GM19023 (cell line): ENCODE results near the gene AKAP12.
"Not testable (repeated sequence)": the region's sequence is repeated elsewhere in the genome, so short reads cannot be mapped to it uniquely, and the experiment has no call there.

Source experiments
- ATAC-seq: cut with Tn5 transposase; IDR thresholded peaks from one replicate; pipeline ENCODE4 v1.9.1; 2021; ENCODE audit warnings: mild to moderate bottlenecking, moderate library complexity; ENCODE audit not compliant: unreplicated experiment

Gene AKAP12

DNA sequence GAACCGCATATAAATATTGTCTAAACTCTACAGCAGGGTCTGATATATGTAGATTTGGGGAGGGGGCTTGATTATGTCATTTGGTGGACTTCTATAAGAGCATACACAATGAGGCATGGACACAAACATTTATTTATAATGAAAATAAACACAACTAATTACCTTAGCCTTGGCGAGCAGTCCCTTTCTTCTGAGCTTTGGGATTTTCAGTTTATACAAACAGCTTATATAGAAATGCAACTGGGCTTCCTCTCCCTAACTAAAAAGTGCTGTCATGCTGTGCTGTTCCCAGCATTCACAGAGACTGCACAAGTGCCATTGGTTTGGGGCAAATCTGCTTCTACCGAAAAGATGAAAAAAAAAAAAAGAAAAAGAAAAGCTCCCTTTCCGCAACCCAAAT, 69.9 kb downstream of the AKAP12 start:
- no peak for ATAC-seq

DNA sequence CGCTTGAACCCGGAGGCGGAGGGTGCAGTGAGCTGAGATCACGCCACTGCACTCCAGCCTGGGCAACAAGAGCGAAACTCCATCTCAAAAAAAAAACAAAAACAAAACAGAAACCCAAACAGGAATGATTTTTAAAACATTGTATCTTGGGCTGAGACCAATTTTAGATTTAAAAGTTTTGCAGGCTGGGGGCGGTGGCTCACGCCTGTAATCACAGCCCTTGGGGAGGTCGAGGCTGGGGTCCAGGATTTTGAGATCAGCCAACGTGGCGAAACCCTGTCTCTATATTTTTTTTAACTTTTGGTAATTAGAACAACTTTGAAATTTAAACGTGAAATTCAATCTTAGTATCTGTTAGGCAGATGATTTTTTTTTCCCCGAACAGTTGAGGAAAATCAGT, 70.5 kb downstream of the AKAP12 start:
- ATAC-seq = no peak

DNA sequence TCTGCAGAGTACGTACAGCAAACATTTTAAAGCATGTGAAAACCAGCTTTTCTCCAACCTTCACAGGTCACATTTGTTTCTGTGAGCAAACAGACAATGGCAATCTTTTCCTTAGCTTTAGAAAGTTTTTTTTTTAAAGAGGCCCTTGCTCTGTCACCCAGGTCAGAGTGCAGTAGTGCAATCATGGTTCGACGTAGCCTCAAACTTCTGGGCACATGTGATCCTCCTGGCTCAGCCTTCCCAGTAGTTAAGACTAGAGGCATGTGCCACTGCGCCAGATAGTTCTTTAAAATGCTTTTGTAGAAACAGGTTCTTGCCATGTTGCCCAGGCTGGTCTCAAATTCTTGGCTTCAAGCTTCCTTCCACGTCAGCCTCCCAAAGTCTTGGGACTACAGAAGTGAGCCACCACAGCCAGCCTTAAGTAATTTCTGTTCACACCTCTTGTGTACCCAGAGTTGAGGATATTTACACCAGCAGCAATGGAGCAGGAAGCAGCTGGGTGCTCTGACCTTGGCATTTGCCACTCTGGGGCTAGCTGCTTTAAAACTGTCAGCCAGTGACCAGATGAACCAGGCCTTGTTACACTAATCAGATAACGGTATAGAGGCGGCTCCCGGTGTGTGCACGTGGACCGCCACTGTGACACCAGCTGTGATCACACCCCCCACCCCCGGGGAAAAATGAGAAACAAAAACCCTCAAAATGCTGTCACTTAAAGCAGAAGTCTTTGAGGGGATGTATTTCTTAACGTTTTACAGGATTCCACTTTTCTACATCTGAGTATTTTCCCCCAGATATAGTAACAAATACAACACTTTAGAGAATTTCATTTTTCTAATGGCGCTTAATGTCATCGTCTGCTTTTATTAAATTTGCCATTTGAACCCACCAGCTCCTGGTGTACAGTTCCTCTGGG, 71.3 kb downstream of the AKAP12 start:
- ATAC-seq = no peak

DNA sequence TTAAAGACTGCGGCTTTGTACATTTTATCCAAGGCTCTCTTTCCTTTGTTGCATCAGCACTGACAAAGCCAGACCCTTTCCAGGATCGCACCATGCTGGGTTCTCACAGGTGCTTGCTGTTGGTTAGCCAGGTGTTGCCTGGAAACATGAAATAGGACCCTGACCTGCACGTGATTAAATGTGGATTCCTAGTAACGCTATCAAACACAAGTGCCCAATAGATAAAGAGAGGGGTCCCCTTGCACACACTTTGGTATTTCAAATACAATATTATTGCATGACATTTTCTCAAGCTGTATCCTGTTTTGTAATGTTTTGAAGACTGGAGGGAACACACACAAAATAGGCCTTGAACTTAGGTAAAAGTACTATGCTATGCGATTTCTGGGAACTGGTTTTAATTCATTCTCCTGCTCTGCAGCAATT, 73.3 kb downstream of the AKAP12 start:
- no peak for ATAC-seq

DNA sequence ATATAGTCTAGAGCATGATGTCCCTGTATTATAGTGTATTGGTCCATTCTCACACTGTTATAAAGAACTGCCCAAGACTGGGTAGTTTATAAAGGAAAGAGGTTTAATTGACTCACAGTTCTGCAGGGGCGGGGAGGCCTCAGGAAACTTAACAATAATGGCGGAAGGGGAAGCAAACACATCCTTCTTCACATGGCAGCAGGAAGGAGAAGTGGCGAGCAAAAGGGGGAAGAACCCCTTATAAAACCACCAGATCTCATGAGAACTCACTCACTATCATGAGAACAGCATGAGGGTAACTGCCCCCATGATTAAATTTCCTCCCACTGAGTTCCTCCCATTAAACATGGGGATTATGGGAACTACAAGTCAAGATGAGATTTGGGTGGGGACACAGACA, 75.9 kb downstream of the AKAP12 start:
- not testable (repeated sequence) for ATAC-seq

DNA sequence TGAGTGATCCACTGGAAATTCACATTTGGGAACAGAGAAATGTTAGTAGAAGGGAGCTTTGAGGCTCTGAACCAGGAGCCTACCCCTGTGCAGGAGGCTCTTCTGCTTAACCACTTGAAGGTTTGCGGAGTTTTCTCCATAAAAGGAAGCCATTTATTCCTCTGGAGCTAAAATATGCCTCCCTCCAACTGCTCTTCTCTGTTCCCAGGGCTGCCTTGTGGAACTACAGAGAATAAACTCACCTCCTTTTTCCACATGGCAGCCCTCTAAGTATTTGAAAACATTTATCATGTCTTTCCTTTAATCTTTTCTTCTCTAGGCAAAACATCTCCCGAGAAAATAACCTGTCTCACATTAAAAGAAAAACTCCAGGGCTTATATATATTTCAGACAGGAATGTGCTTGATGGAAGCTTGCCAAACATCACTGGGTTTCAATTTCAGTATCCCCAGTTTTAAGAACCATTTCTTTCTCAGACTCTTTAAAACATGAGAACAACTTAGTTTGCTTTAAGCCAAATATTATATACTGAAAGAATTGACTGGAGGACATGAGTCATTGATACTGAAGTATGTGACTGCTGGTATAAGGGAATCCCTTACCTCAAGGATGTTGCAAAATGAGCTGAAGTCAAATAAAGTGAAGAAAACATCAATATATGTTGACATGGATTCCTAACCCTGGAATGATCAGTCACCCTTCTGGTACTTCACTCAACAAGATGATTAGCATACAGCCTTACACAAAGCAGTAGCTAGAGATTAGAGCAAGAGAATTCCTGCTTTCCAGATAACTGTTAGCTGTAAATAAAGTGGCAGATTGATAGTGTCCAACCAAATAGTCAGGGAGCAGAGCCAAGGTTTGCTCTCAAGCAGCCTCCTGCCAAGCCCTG, 77.6 kb downstream of the AKAP12 start:
- no peak for ATAC-seq

DNA sequence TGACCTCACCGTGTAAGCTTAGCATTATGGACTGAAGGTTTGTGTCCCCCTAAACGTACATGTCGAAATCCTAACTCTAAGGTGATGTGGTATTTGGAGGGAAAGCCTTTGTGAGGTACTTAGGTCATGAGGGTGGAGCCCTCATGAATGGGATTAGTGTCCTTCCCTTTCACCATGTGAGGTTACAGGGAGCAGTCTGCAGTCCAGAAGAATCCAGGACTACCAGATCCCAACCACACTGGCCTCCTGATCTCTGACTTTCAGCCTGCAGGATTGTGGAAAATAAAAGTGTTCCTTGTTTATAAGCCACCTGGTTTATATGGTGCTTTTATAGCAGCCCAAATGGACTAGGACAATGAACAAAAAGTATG, 78.2 kb downstream of the AKAP12 start:
- ATAC-seq = no peak

DNA sequence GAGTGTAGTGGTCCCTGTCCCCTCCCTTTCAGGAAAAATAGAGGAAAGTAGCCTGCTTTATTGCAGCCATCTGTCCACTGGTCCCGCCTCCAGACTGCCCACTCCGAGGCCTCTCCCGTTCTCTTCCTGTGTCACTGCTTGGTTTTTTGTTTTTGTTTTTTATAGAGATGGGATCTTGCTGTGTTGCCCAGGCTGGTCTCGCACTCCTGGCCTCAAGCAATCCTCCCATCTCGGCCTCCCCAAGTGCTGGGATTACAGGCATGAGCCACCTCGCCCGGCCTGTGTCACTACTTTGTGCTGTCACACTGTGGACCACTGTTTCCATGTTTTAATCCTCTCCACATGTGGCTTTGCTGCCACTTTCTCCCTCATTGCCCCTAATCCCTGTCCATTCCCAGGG, 80.4 kb downstream of the AKAP12 start:
- ATAC-seq = no peak

DNA sequence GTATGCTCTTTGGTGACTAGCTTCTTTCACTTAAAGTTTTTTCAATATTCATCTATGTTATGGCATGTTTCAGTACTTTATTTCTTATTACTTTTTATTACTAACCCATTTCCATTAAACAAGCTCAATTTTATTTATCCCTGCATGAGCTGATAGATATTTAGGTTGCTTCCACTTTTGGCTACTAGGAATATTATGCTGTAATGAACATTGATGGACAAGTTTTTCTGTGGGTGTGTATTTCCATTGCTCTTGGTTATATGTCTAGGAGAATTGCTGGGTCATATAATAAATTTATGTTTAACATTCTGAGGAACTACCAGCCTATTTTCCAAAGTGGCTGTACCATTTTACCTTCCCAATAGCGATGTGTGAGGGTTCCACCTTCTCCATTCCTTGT, 81.7 kb downstream of the AKAP12 start:
- ATAC-seq = no peak

DNA sequence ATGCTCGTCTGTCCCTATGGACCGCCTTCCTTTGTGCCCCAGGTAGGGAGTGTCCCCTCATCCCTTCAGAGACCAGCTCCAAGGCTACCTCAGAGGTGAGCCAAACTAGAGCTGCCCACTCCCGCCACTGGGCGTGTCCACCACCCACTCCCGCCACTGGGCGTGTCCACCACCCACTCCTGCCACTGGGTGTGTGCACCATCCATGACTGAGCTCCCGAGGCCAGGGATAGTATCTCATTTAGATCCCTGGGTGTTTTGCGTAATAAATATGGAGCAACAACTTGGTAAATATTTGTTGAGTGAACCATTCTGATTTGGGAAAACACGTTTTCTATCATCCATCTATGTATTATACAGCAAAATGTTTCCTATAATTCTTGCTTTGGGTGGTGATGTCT, 82.8 kb downstream of the AKAP12 start:
- no peak for ATAC-seq

DNA sequence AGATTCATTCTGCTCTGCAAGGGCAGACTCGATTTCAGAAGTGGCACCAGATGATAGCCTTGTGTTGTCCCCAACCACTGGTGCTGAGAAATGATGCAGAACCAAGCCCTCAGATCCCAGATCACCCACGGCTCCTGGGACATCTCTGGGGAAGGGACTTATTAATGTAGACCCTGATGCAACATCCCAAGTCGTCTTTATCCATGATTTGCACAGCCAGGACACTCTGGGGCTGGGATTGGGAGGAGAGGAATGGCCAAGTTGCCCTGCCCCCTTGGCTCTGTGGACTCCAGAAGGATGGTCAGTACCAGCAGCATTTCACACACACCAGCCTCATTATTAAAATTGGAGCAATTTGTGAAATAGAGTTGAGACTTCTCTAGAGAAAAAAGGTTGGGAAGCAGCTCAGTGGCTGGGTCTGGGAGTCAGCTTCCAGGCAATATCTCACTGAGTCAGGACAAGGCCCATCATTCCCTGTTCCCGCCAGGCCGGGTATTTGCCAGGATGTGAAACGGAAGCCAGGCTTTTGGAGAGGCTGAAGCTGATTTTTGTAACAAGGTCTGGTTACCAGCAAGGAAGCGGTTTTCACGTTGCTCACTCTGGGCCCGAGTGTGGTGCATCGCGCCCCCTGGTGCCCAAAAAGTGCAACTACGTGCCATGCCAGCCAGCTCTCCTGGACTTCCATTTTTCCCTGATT, 84.2 kb downstream of the AKAP12 start:
- no peak for ATAC-seq

DNA sequence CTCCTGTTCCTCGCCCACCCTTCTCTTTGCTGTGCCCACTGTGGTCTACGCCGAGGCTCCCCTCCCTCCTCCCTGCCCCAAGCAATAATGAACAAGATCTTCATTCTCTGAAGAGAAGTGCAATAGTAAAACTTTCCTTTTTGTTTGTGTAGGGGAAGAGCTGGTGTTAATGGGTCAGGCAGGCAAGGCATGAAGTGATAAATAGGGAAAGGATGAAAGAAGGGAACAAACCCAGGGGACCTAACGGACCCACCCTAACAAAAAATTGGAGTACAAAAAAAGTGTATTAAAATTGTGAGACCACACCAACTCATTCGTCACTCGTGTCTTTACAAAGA, 84.7 kb downstream of the AKAP12 start:
- no peak for ATAC-seq

DNA sequence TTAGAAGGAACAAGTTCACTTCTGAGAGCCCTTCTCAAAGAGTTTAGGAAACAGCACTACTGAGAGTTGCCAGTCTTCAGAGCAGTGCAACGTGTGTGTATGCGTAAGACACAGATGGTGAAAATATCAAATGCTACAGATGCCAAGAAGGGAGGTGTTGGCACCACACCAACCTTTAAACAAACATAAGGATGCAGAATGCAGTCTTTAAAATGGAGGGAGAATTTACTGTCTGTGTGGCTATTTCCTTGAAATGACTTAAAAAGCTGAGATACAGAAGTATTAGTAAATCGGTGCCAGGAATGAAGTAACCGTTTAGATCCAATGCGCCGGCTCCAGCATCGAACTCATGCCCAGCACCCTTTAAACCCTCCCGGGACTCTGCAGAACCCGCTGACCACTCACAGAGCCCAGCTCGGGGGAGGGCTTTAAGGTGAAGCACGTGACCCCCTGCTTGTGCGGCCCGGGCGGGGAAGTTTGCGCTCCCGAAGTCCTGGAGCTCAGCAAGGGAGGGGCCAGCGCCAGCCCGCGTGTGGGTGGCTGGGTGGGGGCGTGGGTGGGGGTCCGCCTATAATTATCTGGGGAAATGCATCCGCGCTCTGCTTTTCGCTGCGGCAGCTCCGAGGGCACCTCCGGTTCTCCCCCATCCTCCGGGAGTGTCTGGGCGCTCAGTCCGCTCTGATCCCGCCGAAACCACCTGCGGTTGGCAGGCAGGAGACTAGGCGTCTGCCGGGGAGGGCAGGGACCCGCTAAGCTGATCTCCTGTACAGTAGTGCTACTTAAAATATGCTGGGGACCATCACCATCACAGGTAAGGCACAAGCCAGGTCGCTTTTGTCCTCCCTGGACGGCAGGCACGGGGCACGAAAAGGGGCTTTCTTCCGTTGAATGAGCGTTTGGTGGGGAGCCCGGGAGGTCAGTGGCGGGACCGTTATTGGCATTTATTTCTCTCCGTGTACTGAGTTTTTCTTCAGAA, 85.6 kb downstream of the AKAP12 start:
- no peak for ATAC-seq

DNA sequence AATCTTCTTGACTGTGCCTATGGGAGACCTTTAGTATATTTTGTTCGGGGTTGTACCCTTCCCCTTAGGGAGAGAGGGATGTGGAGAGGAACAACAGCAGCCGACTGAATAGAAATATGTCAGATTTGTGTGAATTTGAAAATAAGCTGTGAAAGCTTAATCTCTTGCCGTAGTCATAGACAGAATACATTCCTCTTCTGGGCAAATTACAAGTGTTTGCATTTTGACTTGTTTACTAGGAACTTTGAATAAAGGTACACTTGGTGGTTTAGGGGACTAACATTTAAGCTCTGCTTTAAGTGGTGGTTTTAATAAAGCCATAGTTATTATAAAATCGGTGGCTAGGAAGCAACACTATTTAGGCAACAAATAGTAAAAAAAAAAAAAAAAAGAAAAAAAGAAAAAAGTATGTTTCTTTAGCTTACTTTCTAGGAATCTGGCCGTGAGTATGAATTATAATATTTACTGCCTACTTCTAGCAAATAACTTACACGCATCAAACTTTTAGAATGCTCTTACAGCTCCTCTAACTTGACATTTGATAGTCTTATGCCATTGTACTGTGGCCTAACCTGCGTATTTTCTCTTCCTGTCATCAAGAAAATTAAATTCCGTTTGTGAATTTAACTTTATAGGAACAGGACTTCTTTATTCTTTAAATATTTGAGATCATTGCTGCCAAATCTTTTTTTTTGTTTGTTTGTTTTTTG, 86.5 kb downstream of the AKAP12 start:
- no peak for ATAC-seq

DNA sequence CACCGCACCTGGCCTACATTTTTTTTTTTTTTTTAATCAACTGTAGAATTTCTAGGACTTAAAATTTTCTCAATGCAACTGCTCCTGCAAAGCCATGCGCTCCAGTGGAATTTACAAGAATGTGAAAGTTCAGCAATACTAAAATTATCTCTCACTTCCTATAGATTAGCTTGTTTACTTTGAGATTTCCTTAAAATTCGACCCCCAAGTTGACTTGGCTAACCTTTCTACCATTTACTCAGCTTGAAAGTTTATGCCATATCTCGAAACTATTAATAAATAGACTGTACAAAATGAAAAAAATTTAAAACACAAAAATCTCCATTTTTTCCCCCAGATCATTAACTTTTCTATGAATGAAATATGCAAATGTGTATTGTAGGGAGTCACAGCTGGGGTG, 87.3 kb downstream of the AKAP12 start:
- no peak for ATAC-seq

DNA sequence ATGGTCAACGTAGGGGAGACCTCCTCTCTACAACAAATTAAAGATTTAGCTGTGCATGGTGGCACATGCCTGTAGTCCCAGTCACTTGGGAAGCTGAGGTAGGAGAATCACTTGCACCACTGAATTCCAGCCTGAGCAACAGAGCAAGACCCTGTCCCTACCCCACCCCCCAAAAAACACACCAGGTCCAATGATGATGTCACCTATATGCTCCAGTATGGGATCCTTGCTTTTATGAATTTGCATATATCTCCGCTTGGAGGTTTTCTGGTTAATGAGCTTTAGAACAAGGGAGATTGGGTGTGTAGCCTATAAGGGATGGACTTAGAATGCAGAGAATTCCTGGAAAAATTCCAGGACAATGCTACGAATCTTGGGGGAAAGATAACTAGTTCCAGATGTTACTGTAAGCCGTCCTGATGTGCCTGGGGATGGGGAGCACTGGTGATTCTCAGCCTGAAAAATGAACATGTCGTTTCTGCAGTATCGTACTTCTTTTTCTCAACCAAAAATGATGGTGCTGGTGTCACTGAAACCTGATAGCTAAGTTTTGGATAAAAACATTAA, 90.4 kb downstream of the AKAP12 start:
- ATAC-seq = no peak

DNA sequence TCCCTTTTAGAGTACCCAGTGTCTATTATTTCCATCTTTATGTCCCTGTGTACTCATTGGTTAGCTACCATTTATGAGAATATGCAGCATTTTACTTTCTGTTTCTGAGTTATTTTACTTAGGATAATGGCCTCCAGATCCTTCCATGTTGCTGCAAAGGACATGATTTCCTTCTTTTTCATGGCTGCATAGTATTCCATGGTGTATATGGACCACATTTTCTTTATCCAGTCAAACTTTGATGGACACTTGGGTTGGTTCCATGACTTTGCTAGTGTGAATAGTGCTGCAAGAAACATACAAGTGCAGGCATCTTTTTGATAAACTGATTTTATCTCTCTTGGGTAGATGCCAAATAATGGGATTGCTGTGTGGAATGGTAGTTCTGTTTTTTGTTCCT, 96.2 kb downstream of the AKAP12 start:
- no peak for ATAC-seq

DNA sequence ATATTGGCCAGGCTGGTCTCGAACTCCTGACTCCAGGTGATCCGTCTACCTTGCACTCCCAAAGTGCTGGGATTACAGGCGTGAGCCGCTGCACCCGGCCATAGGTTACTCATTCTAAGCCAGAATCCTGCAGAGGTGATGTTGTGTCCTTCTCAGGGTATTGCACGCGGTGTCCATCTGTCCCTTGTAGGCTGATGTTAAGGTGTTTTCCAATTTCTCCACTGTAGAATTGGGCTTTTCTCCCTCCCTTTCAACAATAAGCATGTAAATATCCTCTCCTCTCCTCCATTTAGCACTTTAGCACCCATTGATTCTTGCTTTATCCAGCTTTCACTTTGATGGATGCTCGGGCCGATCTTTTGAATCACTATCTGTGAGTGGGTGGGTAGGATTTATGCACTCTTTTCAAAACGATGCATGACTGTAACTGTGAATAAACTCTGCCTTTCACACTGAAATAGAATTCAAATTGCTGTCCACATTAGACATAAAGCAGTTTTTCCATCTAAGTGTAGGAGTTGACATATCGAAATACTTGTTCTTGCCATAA, 99.0 kb downstream of the AKAP12 start:
- ATAC-seq = no peak

DNA sequence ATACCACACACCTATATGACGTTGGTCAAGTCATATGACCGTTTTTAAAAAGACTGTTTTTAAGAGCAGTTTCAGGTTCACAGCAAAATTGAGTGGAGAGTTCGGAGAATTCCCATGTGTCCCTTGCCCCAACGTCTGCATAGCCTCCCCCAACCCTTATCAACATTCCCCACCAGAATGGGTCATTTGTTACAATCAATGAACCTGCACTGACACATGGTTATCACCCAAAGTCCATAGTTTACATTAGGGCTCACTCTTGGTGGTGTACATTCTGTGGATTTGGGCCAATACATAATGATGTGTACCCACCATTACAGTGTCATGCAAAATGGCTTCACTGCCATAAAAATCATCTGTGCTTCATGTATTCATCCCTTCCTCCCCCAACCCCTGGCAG, 99.6 kb downstream of the AKAP12 start:
- no peak for ATAC-seq
